GM19351 (cell line): ENCODE results near the gene DRAXIN.

ENCODE experiments used
- ATAC-seq: cut with Tn5 transposase; IDR thresholded peaks from one replicate; pipeline ENCODE4 v1.9.1; 2021; ENCODE audit warnings: mild to moderate bottlenecking, moderate library complexity; ENCODE audit not compliant: unreplicated experiment

DRAXIN gene

GRCh38 chr1:11759791-11760190, 68.3 kb downstream of the DRAXIN start:
- ATAC-seq, result no peak

- ATAC-seq, result no peak
These were observed 69.8 kb downstream of the DRAXIN start for GRCh38 chr1:11761285-11761684.

GRCh38 chr1:11761988-11762406, 70.5 kb downstream of the DRAXIN start, which contains the start of gene C1orf167:
Gene C1orf167, plus strand, starts transcription at chr1:11762193. Its CDS starts 2,208 bp downstream, at chr1:11764401.
- no peak for ATAC-seq

GRCh38 chr1:11764115-11764514, 72.6 kb downstream of the DRAXIN start:
- no peak for ATAC-seq

- ATAC-seq, result no peak
These were observed 73.0 kb downstream of the DRAXIN start for GRCh38 chr1:11764519-11764918.

- no peak for ATAC-seq
These were observed 74.3 kb downstream of the DRAXIN start for GRCh38 chr1:11765661-11766428.

GRCh38 chr1:11766429-11766776, 74.9 kb downstream of the DRAXIN start:
- no peak for ATAC-seq

GRCh38 chr1:11767922-11768704, 76.6 kb downstream of the DRAXIN start:
- no peak for ATAC-seq

- no peak for ATAC-seq
These were observed 77.3 kb downstream of the DRAXIN start for GRCh38 chr1:11768821-11769220.

GRCh38 chr1:11769274-11769673, 77.8 kb downstream of the DRAXIN start:
- no peak for ATAC-seq

- ATAC-seq, result no peak
These were observed 78.5 kb downstream of the DRAXIN start for GRCh38 chr1:11770011-11770410.

- no peak for ATAC-seq
These were observed 80.1 kb downstream of the DRAXIN start for GRCh38 chr1:11771481-11772043.

GRCh38 chr1:11772458-11772857, 80.9 kb downstream of the DRAXIN start:
- ATAC-seq, result no peak

- no peak for ATAC-seq
These were observed 83.2 kb downstream of the DRAXIN start for GRCh38 chr1:11774753-11775152.
